ENCODE results near the gene LETMD1.

GRCh38 chr12:51082561-51083125, 34.5 kb downstream of the LETMD1 start:
- TF ChIP-seq EZH2 (IDR thresholded peaks at IDR 0.05; ENCODE audit: insufficient read depth, poor library complexity, severe bottlenecking) (no peak), EZH2phosphoT487 (IDR thresholded peaks at IDR 0.05; ENCODE audit: insufficient read depth, low read depth) (no peak)

Data from GM23248 (cell line).